NCI-H748 (cell line): ENCODE results near the gene LINGO1.

Experiments used
- DNase-seq: peaks from one replicate; lab custom pipeline; 2025; ENCODE audit not compliant: unreplicated experiment; lab: John Stamatoyannopoulos, UW

Gene LINGO1, protein sequence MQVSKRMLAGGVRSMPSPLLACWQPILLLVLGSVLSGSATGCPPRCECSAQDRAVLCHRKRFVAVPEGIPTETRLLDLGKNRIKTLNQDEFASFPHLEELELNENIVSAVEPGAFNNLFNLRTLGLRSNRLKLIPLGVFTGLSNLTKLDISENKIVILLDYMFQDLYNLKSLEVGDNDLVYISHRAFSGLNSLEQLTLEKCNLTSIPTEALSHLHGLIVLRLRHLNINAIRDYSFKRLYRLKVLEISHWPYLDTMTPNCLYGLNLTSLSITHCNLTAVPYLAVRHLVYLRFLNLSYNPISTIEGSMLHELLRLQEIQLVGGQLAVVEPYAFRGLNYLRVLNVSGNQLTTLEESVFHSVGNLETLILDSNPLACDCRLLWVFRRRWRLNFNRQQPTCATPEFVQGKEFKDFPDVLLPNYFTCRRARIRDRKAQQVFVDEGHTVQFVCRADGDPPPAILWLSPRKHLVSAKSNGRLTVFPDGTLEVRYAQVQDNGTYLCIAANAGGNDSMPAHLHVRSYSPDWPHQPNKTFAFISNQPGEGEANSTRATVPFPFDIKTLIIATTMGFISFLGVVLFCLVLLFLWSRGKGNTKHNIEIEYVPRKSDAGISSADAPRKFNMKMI

DNA sequence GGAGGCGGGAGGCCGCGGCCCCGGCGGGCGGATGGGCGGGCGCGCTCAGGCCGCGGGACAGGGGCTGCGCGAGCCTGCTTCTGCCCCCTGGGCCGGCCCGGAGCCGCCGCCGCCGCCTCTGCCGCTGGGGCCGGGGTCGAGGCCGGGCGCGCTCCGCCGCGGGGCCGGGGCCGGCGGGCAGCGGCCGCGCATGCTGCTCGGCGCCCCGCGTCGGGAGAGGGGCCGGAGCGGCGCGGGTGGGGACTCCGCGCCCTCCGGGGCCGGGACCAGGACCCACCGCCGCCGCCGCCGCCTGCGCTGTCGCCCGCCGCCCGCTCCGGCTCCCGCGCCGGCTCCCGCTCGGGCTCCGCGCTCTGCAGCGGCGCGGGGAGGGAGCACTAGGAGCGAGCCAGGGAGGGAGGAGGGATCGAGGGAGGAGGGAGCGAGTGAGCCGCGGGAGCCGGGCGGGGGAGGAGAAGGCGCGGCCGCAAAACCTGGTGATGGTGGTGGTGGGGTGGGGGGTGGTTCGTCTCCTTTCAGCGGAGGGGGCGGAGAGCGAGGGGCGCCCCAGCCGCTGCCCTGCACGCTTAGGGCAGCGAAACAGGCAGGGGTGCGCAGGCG lies at the start of gene LINGO1:
LINGO1 (minus strand) TSS at position 379 of the 600 bp plus-strand sequence. CDS start 597 bp downstream, outside the sequence.
- DNase-seq: peak; percentile 50

DNA sequence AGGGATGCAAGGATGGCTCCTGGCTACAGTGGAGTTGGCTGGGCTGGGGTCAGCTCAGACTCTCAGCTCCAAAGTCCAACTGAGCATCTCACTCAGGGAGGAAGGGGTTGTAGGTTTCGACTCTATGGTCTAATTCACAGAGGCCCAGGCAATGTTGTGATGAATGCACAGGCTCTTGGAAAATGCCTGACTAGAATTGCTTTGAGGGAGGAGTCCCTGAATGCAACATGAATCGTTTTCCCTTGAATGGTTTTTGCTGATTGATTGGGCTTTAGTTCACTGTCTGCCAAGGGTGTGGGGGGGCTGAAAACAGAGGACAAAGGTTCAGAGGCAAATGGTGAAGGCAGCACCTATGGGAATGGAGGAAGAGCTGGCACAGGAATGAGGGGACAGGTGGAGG lies 48.6 kb upstream of the LINGO1 start:
- DNase-seq: no peak

GRCh38 chr15:77676569-77677375 lies 44.1 kb upstream of the LINGO1 start:
- DNase-seq: no peak

DNA sequence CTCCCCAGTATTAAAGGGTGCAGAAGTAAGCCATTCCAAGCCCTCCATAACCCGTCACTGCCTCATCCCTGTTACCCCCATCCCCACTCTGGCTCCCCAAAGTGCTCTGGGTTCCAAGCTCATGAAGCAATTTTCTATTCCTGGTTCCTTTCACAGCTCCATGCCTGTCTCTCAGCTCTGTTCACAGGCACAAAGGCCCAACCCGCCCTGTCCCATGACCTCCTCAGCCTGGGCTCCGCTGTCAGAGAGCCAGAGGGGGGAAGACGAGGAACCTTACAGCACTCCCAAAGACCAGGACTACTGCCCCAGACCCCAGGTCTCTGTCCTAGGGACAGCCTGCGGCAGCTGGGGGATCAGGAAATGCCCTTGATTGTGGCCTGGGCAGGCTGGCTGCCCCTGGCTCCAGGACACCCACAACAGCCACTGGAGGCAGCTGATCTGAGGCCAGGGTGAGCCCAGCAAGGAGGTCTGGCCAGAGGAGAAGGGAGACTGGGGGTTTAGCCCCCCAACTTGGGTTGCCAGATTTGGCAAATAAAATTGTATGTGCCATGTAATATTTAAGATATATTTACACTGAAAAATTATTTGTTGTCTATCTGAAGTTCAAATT lies 43.2 kb upstream of the LINGO1 start:
- DNase-seq: no peak

DNA sequence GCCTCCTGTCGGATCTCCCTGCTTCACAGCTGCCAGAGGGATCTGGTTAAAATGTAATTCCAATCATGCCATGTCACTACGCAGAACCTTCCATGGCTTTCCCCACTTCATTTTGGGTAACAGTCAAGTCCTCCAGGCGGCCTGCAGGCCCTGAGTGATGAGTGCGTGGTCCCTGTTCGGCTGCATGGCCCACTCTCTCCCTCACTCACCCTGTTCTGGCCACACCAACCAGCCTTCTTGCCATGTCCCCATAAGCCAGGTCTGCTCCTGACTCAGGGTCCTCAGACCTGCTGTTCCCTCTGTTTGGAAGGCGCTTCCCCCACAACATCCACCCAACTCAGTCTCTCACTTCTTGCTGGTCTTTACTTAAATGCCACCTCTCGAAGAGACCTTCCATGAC lies 41.6 kb upstream of the LINGO1 start:
- no peak for DNase-seq

DNA sequence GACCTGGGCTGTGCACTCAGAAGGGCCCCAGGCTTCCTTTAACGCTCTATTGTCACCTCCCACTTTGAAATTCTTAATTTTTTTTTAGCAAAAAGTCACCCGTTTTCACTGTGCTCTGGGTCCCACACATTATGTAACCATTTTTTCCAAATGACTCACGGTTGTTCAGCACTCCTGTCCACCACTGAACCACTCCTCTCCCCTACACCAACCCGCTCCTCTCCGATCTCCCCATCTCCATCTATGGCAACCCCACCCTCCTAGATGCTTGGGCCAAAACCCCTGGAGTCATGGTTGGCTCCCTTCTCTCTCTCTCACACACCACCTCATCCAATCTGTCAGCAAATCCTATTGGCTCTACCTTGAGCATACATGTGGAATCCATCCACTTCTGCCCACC lies 41.2 kb upstream of the LINGO1 start:
- no peak for DNase-seq

GRCh38 chr15:77672135-77672534 lies 39.4 kb upstream of the LINGO1 start:
- no peak for DNase-seq

- DNase-seq: no peak
Measured at GRCh38 chr15:77671362-77672056, 38.8 kb upstream of the LINGO1 start.

GRCh38 chr15:77670558-77671361 lies 38.0 kb upstream of the LINGO1 start:
- no peak for DNase-seq

DNA sequence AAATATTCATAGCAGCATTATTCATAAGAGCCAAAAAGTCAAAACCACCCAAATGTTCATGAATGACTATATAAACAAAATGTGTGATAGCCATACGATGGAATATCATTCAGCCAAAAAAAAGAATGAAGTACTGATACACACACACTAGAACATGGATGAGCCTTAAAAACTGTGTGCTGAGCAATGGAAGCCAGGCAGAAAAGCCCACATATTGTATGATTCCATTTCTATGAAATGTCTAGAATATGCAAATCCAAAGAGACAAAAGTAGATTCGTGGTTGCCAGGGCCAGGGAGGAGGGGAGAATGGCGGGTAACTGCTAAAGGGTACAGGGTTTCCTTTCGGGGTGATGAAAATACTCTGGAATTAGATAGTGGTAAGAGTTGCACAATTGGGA lies 37.2 kb upstream of the LINGO1 start:
- DNase-seq: no peak

- no peak for DNase-seq
Measured at GRCh38 chr15:77667338-77668234, 34.9 kb upstream of the LINGO1 start.

- DNase-seq: no peak
Measured at GRCh38 chr15:77666296-77666660, 33.6 kb upstream of the LINGO1 start.

GRCh38 chr15:77665530-77666295 lies 33.0 kb upstream of the LINGO1 start:
- DNase-seq: no peak

DNA sequence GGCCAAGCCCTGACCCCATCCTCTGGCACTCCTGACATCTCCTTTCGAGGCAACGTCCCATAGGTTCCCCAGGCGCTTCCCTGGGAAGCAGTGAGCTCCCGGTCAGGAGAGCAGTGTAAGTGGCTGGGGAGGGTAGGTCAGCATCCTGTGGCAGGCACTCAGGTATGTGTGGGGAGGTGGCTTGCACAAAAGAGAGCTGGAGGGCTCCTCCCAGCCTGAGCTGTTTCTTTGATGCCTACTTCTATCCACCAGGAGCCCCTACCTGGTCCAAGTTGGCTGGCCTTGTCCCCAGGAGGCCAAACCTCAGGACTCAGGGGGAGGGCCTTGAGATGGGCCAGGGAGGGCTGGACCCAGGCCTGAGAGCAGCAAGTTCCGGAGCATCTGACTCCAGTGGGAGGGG lies 31.7 kb upstream of the LINGO1 start:
- no peak for DNase-seq

DNA sequence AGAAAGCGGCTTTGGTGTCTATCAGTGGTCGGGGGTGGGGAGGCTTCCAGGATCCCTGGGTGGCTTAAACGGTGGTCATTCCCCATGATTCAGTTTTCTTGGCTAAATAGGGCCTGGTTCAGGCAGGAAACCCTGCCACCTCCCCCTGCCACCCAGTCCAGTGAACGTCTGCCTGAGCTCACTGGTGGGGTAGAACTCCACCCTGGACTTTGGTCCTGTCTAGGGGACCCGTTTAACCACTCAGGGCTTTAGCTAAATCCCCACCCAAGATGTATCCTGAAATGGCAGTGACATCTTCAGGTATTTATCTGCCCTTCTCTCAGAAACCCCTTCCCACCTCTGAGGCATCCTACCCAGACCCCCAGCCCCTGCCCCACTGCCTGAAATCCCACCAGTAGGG lies 30.5 kb upstream of the LINGO1 start:
- no peak for DNase-seq

- DNase-seq: peak; percentile 51
Measured at GRCh38 chr15:77659350-77660321, 26.9 kb upstream of the LINGO1 start.

DNA sequence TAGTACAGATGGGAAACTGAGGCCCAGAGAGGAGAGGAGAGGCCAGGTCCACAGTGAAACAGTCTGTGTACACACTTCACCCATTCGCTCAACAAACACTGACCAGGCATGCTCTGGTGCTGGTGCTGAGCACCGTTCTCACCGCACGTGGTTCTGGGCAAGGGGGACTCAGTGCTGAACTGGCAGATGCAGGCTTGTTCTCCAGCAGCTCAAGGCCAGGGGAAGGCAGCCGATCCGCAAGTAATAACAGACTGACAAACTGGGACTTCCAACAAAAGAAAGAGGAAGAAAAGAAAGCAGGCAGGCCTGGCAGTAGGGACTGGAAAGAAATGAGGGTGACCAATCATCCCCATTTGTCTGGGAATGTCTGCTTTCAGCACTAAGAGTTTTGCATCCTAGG lies 25.6 kb upstream of the LINGO1 start:
- no peak for DNase-seq
